Breast epithelium (tissue), 3 donors: Measurements from ENCODE around the gene IREB2.
A peak's percentile ranks its signal among the peaks of the same experiment; 100 is the strongest.

Experiments used
- CTCF ChIP-seq, 3 donors: fragments of 450-650 bp; IDR thresholded peaks; one replicate each; pipeline ENCODE4 v1.5.1; 2016 to 2017; ENCODE audit warnings: antibody characterized with exemption in 3 of 3, mild to moderate bottlenecking in 3 of 3, moderate library complexity in 3 of 3
- POLR2A ChIP-seq: fragments of 450-650 bp; IDR thresholded peaks from one replicate; pipeline ENCODE4 v1.6.1; 2016; ENCODE audit warnings: antibody characterized with exemption, mild to moderate bottlenecking, moderate library complexity
- POLR2AphosphoS5 ChIP-seq, 3 donors: sonication (generic); formaldehyde crosslinking; IDR thresholded peaks; one replicate each; pipeline ENCODE4 v1.6.1; 2017; ENCODE audit warnings: antibody characterized with exemption in 3 of 3

GRCh38 chr15:78437762-78438618 lies at the start of gene IREB2:
- TF ChIP-seq CTCF (IDR thresholded peaks at IDR 0.05) (no peak), POLR2AphosphoS5 (IDR thresholded peaks at IDR 0.05) (peak; percentile 52 to 74 (median 68)), POLR2A (no peak)
